Heart left ventricle (tissue), 16 donors: ENCODE data around the gene ITGAE. TPM values are rescaled to one million over a fixed set of nuclear protein-coding genes. Genes with fewer than 3 reads are reported as not detected.

ENCODE experiments used
- ATAC-seq, 4 donors: fragments of 200-7000 bp; cut with Tn5 transposase; one replicate each; pipeline ENCODE4 v1.9.1; 2020 to 2022; ENCODE audit warnings: moderate library complexity in 4 of 4, mild to moderate bottlenecking in 3 of 4, moderate number of reproducible peaks in 1 of 4
- DNase-seq, 5 donors: peaks; one replicate each; pipeline ENCODE4 v3.0.0-alpha.2; 2020
- H3K27ac ChIP-seq, 12 donors: fragments of 200-600 bp; sonication (generic) in 4 of 12; one replicate each; pipeline versions ENCODE4 v1.5.0 to v1.8.0; 2016 to 2022; ENCODE audit warnings: mild to moderate bottlenecking in 2 of 12
- H3K27me3 ChIP-seq, 9 donors: fragments of 200-600 bp; sonication (generic) in 2 of 9; one replicate each; pipeline versions ENCODE4 v1.5.1 to v1.8.0; 2016 to 2022; ENCODE audit warnings: mild to moderate bottlenecking in 3 of 9
- H3K36me3 ChIP-seq, 9 donors: fragments of 200-600 bp; sonication (generic) in 2 of 9; one replicate each; pipeline versions ENCODE4 v1.5.0 to v1.8.0; 2018 to 2022; ENCODE audit warnings: mild to moderate bottlenecking in 2 of 9
- H3K4me1 ChIP-seq, 12 donors: fragments of 200-600 bp; sonication (generic) in 4 of 12; one replicate each; pipeline versions ENCODE4 v1.5.0 to v1.8.0; 2016 to 2022; ENCODE audit warnings: mild to moderate bottlenecking in 3 of 12
- H3K4me3 ChIP-seq, 12 donors: fragments of 200-600 bp; sonication (generic) in 4 of 12; one replicate each; pipeline versions ENCODE4 v1.5.0 to v1.8.0; 2017 to 2022; ENCODE audit warnings: mild to moderate bottlenecking in 9 of 12, moderate library complexity in 4 of 12
- H3K9me3 ChIP-seq, 12 donors: fragments of 200-600 bp; sonication (generic) in 4 of 12; one replicate each; pipeline versions ENCODE4 v1.5.0 to v1.8.0; 2016 to 2022; ENCODE audit warnings: mild to moderate bottlenecking in 1 of 12
- CTCF ChIP-seq, 12 donors: fragments of 200-600 bp; sonication (generic) in 4 of 12; IDR thresholded peaks; one replicate each; pipeline versions ENCODE4 v1.5.0 to v1.8.0; 2018 to 2022; ENCODE audit warnings: antibody characterized with exemption in 12 of 12, mild to moderate bottlenecking in 5 of 12
- POLR2A ChIP-seq, 2 donors: fragments of 450-650 bp; IDR thresholded peaks; one replicate each; pipeline ENCODE4 v1.6.1; 2017; ENCODE audit warnings: antibody characterized with exemption in 2 of 2, mild to moderate bottlenecking in 2 of 2, moderate library complexity in 2 of 2
- WGBS, 4 donors: extraction: QIAGEN DNeasy Blood & Tissue Kit in 2 of 4; methylation state at CpG; one replicate each; pipeline versions ENCODE4 v1.1.5 to v1.1.7; 2013 to 2018; 5-methylcytosine and 5-hydroxymethylcytosine counted together
- intact Hi-C, 10 donors: fragments of 100-400 bp; cut with DNase I; formaldehyde crosslinking; loops; one replicate each; pipeline versions ENCODE4 v1.11.1 to v1.14.2; 2022
- polyA plus RNA-seq, 2 donors: library from polyadenylated mRNA; stranded (reverse); fragments of 200-250 nt; gene quantifications; one replicate each; pipeline ENCODE4 v1.2.3, GENCODE V29; 2013
- total RNA-seq, 9 donors: library from RNA; depleted of rRNA in 2 of 9; stranded (reverse); fragments of >200 nt in 2 of 9; fragmentation: NEBNext Ultra II Directional in 3 of 9; extraction: Animal tissue kit (Norgen Biotek cat#: 25700) in 3 of 9; gene quantifications; one replicate each; pipeline versions ENCODE4 v1.1.0 to v1.2.4, GENCODE V29; 2016 to 2023
- donor health status: ischemic (EF 13 %, LVEDD 7.1; RV severe dilation, severe dysfunction).
- donor health status: healthy with polysubstance abuse.
- donor health status: DM: no; HTN: yes; CAD: no.
- donor health status: DM: no; HTN: no; CAD: no.
- donor health status: ischemic (EF 25% LVEDD 6.9; RV normal size, moderate dysfunction).
- donor health status: ischemic (EF 25% LVEDD 5.7; RV mildly dilated, moderate dysfunction).
- donor health status: healthy.
- donor health status: DM: yes; HTN: yes; CAD: no.
- donor health status: ischemic (EF 35%, LVEDD 5.7; RV mildly dilated, moderate dysfunction).
- donor health status: nonischemic (EF 11% LVEDD 7.7; RV severe dilation, severe dysfunction).
- donor health status: DM: yes; HTN: yes; CAD: no.
- donor health status: PGD.
- donor health status: ischemic (EF 29% LVEDD 5.4; RV normal size, mild dysfunction).
- donor health status: nonischemic (EF 23%, LVEDD 6.1; RV moderate dilation, normal function).

ITGAE gene
- total and polyA plus RNA-seq, 11 donors = 7.1 to 32.9 (median 15.3) TPM

- Histone ChIP-seq H3K27ac (no peak overlapping the region), H3K4me3 (no peak overlapping the region), H3K36me3 (no peaks in the 10 kb centered on the region), H3K4me1 (peaks cover 0 to 9% (median 0%) of the 10 kb centered on the region in 12 donors), H3K27me3 (peaks cover 0 to 9% (median 0%) of the 10 kb centered on the region in 9 donors), H3K9me3 (no peaks in the 10 kb centered on the region)
- DNase-seq (no peak), ATAC-seq (no peak)
- WGBS, 4 donors = 93 to 99% (median 95%) methylated on average over 14 to 15 of the region's 15 CpGs
- no peak for TF ChIP-seq POLR2A (IDR thresholded peaks at IDR 0.05)
- TF ChIP-seq CTCF (IDR thresholded peaks at IDR 0.05) = no peak
- intact Hi-C loops = no loop called here
These were observed 49.2 kb downstream of the ITGAE start for GRCh38 chr17:3751836-3752235.

- 65 to 73% (median 69%) methylated on average over 8 of the region's 8 CpGs for WGBS, 4 donors
These were observed 50.1 kb downstream of the ITGAE start for GRCh38 chr17:3750926-3751325.

GRCh38 chr17:3750296-3750695, 50.7 kb downstream of the ITGAE start:
- WGBS, 4 donors = 77 to 91% (median 86%) methylated on average over 12 to 17 of the region's 17 CpGs
- Histone ChIP-seq H3K4me3 (no peak overlapping the region), H3K27me3 (peaks cover 0 to 9% (median 0%) of the 10 kb centered on the region in 9 donors), H3K9me3 (no peaks in the 10 kb centered on the region), H3K4me1 (peaks cover 0 to 8% (median 0%) of the 10 kb centered on the region in 12 donors), H3K27ac (no peak overlapping the region), H3K36me3 (no peaks in the 10 kb centered on the region)
- TF ChIP-seq POLR2A (IDR thresholded peaks at IDR 0.05) (no peak), CTCF (IDR thresholded peaks at IDR 0.05) (no peak)
- intact Hi-C loops = no loop called here
- DNase-seq = no peak
- no peak for ATAC-seq

More at GRCh38 chr17:3750926-3751325, 50.1 kb downstream of the ITGAE start:
- Histone ChIP-seq H3K4me3 (no peak overlapping the region), H3K27me3 (peaks cover 0 to 9% (median 0%) of the 10 kb centered on the region in 9 donors), H3K27ac (no peak overlapping the region), H3K36me3 (no peaks in the 10 kb centered on the region), H3K9me3 (no peaks in the 10 kb centered on the region), H3K4me1 (peaks cover 0 to 9% (median 0%) of the 10 kb centered on the region in 12 donors)
- no peak for TF ChIP-seq POLR2A (IDR thresholded peaks at IDR 0.05)
- no peak for TF ChIP-seq CTCF (IDR thresholded peaks at IDR 0.05)
- no peak for ATAC-seq
- no peak for DNase-seq
- intact Hi-C loops = no loop called here

- Histone ChIP-seq H3K4me3 (no peak overlapping the region), H3K9me3 (no peaks in the 10 kb centered on the region), H3K27ac (no peak overlapping the region), H3K36me3 (no peaks in the 10 kb centered on the region), H3K27me3 (no peaks in the 10 kb centered on the region), H3K4me1 (no peaks in the 10 kb centered on the region)
- ATAC-seq (no peak), DNase-seq (no peak)
- intact Hi-C loops = no loop called here
- TF ChIP-seq POLR2A (IDR thresholded peaks at IDR 0.05) = no peak
- TF ChIP-seq CTCF (IDR thresholded peaks at IDR 0.05) = no peak
- 82 to 90% (median 86%) methylated on average over 7 of the region's 7 CpGs for WGBS, 4 donors
These were observed 52.4 kb downstream of the ITGAE start for GRCh38 chr17:3748576-3748975.
